A673 (cell line): ENCODE data around the gene LRRC32. TPM values are rescaled to one million over a fixed set of nuclear protein-coding genes. Genes with fewer than 3 reads are reported as not detected.

ENCODE experiments used
- BruUV-seq: library from RNA; stranded (reverse); fragments of 400-500 nt; replicated peaks from 2 replicates; lab custom pipeline; 2021; lab: Mats Ljungman, UMichigan
- CTCF ChIA-PET: fragments of 300-600 bp; sonication (Branson Sonifier 250); formaldehyde crosslinking; loops from one replicate; lab custom pipeline; 2022; ENCODE audit warnings: antibody characterized with exemption; lab: Charles Lee
- POLR2A ChIA-PET: fragments of 300-600 bp; sonication (Branson Sonifier 250); formaldehyde crosslinking; loops from one replicate; lab custom pipeline; 2022; ENCODE audit warnings: antibody characterized with exemption; ENCODE audit not compliant: low non-redundant PET; lab: Charles Lee
- DNase-seq: peaks from one replicate; pipeline ENCODE4 v3.0.0-alpha.2; 2015; ENCODE audit warnings: low spot score
- H3K27ac ChIP-seq: fragments of 200-600 bp; sonication (generic); 2 replicates; pipeline ENCODE4 v1.5.1; 2016; ENCODE audit warnings: mixed run types, low read depth, mild to moderate bottlenecking, mixed read lengths, antibody characterized with exemption, low read length; ENCODE audit not compliant: poor library complexity, severe bottlenecking
- H3K27me3 ChIP-seq: fragments of 200-600 bp; sonication (generic); replicated peaks from 2 replicates; pipeline ENCODE4 v1.6.1; 2017; ENCODE audit warnings: mixed run types, low read depth, mild to moderate bottlenecking, mixed read lengths, antibody characterized with exemption, low read length; ENCODE audit not compliant: insufficient read depth, poor library complexity
- H3K36me3 ChIP-seq: fragments of 200-600 bp; sonication (generic); 2 replicates; pipeline ENCODE4 v1.6.1; 2016; ENCODE audit warnings: mixed run types, mild to moderate bottlenecking, mixed read lengths, antibody characterized with exemption, low read length; ENCODE audit not compliant: insufficient read depth, poor library complexity, severe bottlenecking
- H3K4me1 ChIP-seq: fragments of 200-600 bp; sonication (generic); 2 replicates; pipeline ENCODE4 v1.6.1; 2017; ENCODE audit warnings: mixed run types, mild to moderate bottlenecking, mixed read lengths, antibody characterized with exemption, low read length; ENCODE audit not compliant: insufficient read depth, poor library complexity, severe bottlenecking
- H3K4me3 ChIP-seq: fragments of 200-600 bp; sonication (generic); 2 replicates; pipeline ENCODE4 v1.5.1; 2016; ENCODE audit warnings: low read depth, mixed run types, mild to moderate bottlenecking, mixed read lengths, low read length; ENCODE audit not compliant: poor library complexity, severe bottlenecking
- H3K9me3 ChIP-seq: fragments of 200-600 bp; sonication (generic); 2 replicates; pipeline ENCODE4 v1.6.1; 2016; ENCODE audit warnings: mixed run types, low read depth, mild to moderate bottlenecking, mixed read lengths, antibody characterized with exemption, low read length; ENCODE audit not compliant: poor library complexity, severe bottlenecking
- EZH2 ChIP-seq: fragments of 200-600 bp; sonication (generic); IDR thresholded peaks from 2 replicates; pipeline ENCODE4 v1.6.1; 2017; ENCODE audit warnings: borderline replicate concordance, low read depth, mild to moderate bottlenecking, mixed read lengths, antibody characterized with exemption, low read length; ENCODE audit not compliant: poor library complexity, severe bottlenecking
- intact Hi-C: fragments of 100-400 bp; cut with micrococcal nuclease; formaldehyde crosslinking; loops from one replicate; pipeline ENCODE4 v1.10.0; 2022; ENCODE audit not compliant: unreplicated experiment
- total RNA-seq: library from RNA; stranded (reverse); gene quantifications from 2 replicates; pipeline ENCODE4 v1.2.3, GENCODE V29; 2021
- TF ChIP-seq, protein P1 (sequence below): fragments of 300-800, 200-600 bp; sonication (generic); conservative IDR thresholded peaks from 2 replicates; pipeline ENCODE4 v1.5.1; 2017; ENCODE audit warnings: low read depth, mild to moderate bottlenecking, antibody characterized with exemption, low read length, moderate library complexity, mixed read lengths

LRRC32 gene
- total RNA-seq, 1 experiment from 2014 or later = not detected

- H3K4me3 ChIP-seq = no peak overlapping the region
Measured at GRCh38 chr11:76688146-76688545, 17.6 kb upstream of the LRRC32 start.

GRCh38 chr11:76686261-76687079 is 15.9 kb upstream of the LRRC32 start:
- DNase-seq = no peak
- ChIA-PET CTCF (interaction anchor here (1.3 kb wide), 1 partner anchor 35 kb away, joined by 4 read pairs; no protein-coding TSS in a partner anchor), POLR2A (no interaction called here)
- BruUV-seq = no TSS peak
- Histone ChIP-seq H3K4me1 (no peaks in the 10 kb centered on the region), H3K36me3 (no peaks in the 10 kb centered on the region), H3K27ac (no peak overlapping the region), H3K27me3 (no peaks in the 10 kb centered on the region), H3K4me3 (no peak overlapping the region), H3K9me3 (no peaks in the 10 kb centered on the region)
- intact Hi-C loops = loop anchor here (10.0 kb wide), 2 partner anchors 112 to 792 kb away; no protein-coding TSS in a partner anchor
- TF ChIP-seq, protein P1, sequence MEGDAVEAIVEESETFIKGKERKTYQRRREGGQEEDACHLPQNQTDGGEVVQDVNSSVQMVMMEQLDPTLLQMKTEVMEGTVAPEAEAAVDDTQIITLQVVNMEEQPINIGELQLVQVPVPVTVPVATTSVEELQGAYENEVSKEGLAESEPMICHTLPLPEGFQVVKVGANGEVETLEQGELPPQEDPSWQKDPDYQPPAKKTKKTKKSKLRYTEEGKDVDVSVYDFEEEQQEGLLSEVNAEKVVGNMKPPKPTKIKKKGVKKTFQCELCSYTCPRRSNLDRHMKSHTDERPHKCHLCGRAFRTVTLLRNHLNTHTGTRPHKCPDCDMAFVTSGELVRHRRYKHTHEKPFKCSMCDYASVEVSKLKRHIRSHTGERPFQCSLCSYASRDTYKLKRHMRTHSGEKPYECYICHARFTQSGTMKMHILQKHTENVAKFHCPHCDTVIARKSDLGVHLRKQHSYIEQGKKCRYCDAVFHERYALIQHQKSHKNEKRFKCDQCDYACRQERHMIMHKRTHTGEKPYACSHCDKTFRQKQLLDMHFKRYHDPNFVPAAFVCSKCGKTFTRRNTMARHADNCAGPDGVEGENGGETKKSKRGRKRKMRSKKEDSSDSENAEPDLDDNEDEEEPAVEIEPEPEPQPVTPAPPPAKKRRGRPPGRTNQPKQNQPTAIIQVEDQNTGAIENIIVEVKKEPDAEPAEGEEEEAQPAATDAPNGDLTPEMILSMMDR = no peak
- TF ChIP-seq EZH2 = no peak

More at GRCh38 chr11:76688146-76688545, 17.6 kb upstream of the LRRC32 start:
- Histone ChIP-seq H3K9me3 (no peaks in the 10 kb centered on the region), H3K4me1 (no peaks in the 10 kb centered on the region), H3K27ac (no peak overlapping the region), H3K27me3 (no peaks in the 10 kb centered on the region), H3K36me3 (no peaks in the 10 kb centered on the region)
- TF ChIP-seq, protein P1 = no peak
- no peak for TF ChIP-seq EZH2
- CTCF ChIA-PET = no interaction called here
- intact Hi-C loops = loop anchor here (10.0 kb wide), 2 partner anchors 113 to 793 kb away; no protein-coding TSS in a partner anchor
- no TSS peak for BruUV-seq
- POLR2A ChIA-PET = no interaction called here
- no peak for DNase-seq

GRCh38 chr11:76685831-76686230 is 15.3 kb upstream of the LRRC32 start:
- DNase-seq = no peak
- TF ChIP-seq, protein P1 = no peak
- no peak for TF ChIP-seq EZH2
- ChIA-PET POLR2A (no interaction called here), CTCF (interaction anchor here (1.3 kb wide), 1 partner anchor 36 kb away, joined by 4 read pairs; no protein-coding TSS in a partner anchor)
- Histone ChIP-seq H3K27ac (no peak overlapping the region), H3K36me3 (no peaks in the 10 kb centered on the region), H3K4me3 (no peak overlapping the region), H3K4me1 (no peaks in the 10 kb centered on the region), H3K9me3 (no peaks in the 10 kb centered on the region), H3K27me3 (no peaks in the 10 kb centered on the region)
- intact Hi-C loops = loop anchor here (10.0 kb wide), 2 partner anchors 111 to 791 kb away; no protein-coding TSS in a partner anchor
- no TSS peak for BruUV-seq
